ENCODE data around the gene GAS2L2.

GAS2L2 gene

GRCh38 chr17:35729405-35729833, 23.6 kb downstream of the GAS2L2 start:
- Histone ChIP-seq H3K27me3 (ENCODE audit: control insufficient read depth in 1 of 2, insufficient read depth in 2 of 2, low read length in 2 of 2) (no peaks in the 10 kb centered on the region), H3K4me3 (ENCODE audit: low read depth in 1 of 2, low read length in 2 of 2) (no peak overlapping the region), H3K9ac (ENCODE audit: low read depth in 1 of 2, low read length in 2 of 2) (no peak overlapping the region), H3K36me3 (ENCODE audit: control insufficient read depth in 1 of 2, insufficient read depth in 2 of 2, low read length in 2 of 2) (peaks cover 12 to 16% of the 10 kb centered on the region in 2 donors), H3K9me3 (ENCODE audit: control insufficient read depth in 1 of 2, low read length in 2 of 2) (no peaks in the 10 kb centered on the region), H3K27ac (ENCODE audit: low read depth, low read length) (no peak overlapping the region), H3K4me1 (ENCODE audit: control insufficient read depth in 1 of 2, insufficient read depth in 2 of 2, low read length in 2 of 2) (peaks cover 17 to 18% of the 10 kb centered on the region in 2 donors)

GRCh38 chr17:35728551-35728950, 24.5 kb downstream of the GAS2L2 start:
- H3K27ac ChIP-seq (ENCODE audit: low read depth, low read length), result no peak overlapping the region
- H3K9me3 ChIP-seq (ENCODE audit: control insufficient read depth in 1 of 2, low read length in 2 of 2), result no peaks in the 10 kb centered on the region
- H3K27me3 ChIP-seq (ENCODE audit: control insufficient read depth in 1 of 2, insufficient read depth in 2 of 2, low read length in 2 of 2), result no peaks in the 10 kb centered on the region
- no peak overlapping the region for H3K4me3 ChIP-seq (ENCODE audit: low read depth in 1 of 2, low read length in 2 of 2)
- peaks cover 20 to 25% of the 10 kb centered on the region in 2 donors for H3K36me3 ChIP-seq (ENCODE audit: control insufficient read depth in 1 of 2, insufficient read depth in 2 of 2, low read length in 2 of 2)
- no peak overlapping the region for H3K9ac ChIP-seq (ENCODE audit: low read depth in 1 of 2, low read length in 2 of 2)
- H3K4me1 ChIP-seq (ENCODE audit: control insufficient read depth in 1 of 2, insufficient read depth in 2 of 2, low read length in 2 of 2), result peaks cover 17 to 18% of the 10 kb centered on the region in 2 donors

GRCh38 chr17:35727635-35728034, 25.4 kb downstream of the GAS2L2 start:
- Histone ChIP-seq H3K9ac (ENCODE audit: low read depth in 1 of 2, low read length in 2 of 2) (no peak overlapping the region), H3K27me3 (ENCODE audit: control insufficient read depth in 1 of 2, insufficient read depth in 2 of 2, low read length in 2 of 2) (no peaks in the 10 kb centered on the region), H3K27ac (ENCODE audit: low read depth, low read length) (no peak overlapping the region), H3K36me3 (ENCODE audit: control insufficient read depth in 1 of 2, insufficient read depth in 2 of 2, low read length in 2 of 2) (peaks cover 25 to 33% of the 10 kb centered on the region in 2 donors), H3K4me1 (ENCODE audit: control insufficient read depth in 1 of 2, insufficient read depth in 2 of 2, low read length in 2 of 2) (peaks cover 17 to 18% of the 10 kb centered on the region in 2 donors), H3K4me3 (ENCODE audit: low read depth in 1 of 2, low read length in 2 of 2) (no peak overlapping the region), H3K9me3 (ENCODE audit: control insufficient read depth in 1 of 2, low read length in 2 of 2) (no peaks in the 10 kb centered on the region)

GRCh38 chr17:35726953-35727460, 26.0 kb downstream of the GAS2L2 start:
- H3K36me3 ChIP-seq (ENCODE audit: control insufficient read depth in 1 of 2, insufficient read depth in 2 of 2, low read length in 2 of 2), result peaks cover 25 to 33% of the 10 kb centered on the region in 2 donors
- no peaks in the 10 kb centered on the region for H3K9me3 ChIP-seq (ENCODE audit: control insufficient read depth in 1 of 2, low read length in 2 of 2)
- H3K27me3 ChIP-seq (ENCODE audit: control insufficient read depth in 1 of 2, insufficient read depth in 2 of 2, low read length in 2 of 2), result no peaks in the 10 kb centered on the region
- no peak overlapping the region for H3K27ac ChIP-seq (ENCODE audit: low read depth, low read length)
- H3K9ac ChIP-seq (ENCODE audit: low read depth in 1 of 2, low read length in 2 of 2), result no peak overlapping the region
- H3K4me3 ChIP-seq (ENCODE audit: low read depth in 1 of 2, low read length in 2 of 2), result no peak overlapping the region
- peaks cover 13 to 17% of the 10 kb centered on the region in 2 donors for H3K4me1 ChIP-seq (ENCODE audit: control insufficient read depth in 1 of 2, insufficient read depth in 2 of 2, low read length in 2 of 2)

- Histone ChIP-seq H3K4me1 (ENCODE audit: control insufficient read depth in 1 of 2, insufficient read depth in 2 of 2, low read length in 2 of 2) (peaks cover 12 to 16% of the 10 kb centered on the region in 2 donors), H3K27ac (ENCODE audit: low read depth, low read length) (no peak overlapping the region), H3K36me3 (ENCODE audit: control insufficient read depth in 1 of 2, insufficient read depth in 2 of 2, low read length in 2 of 2) (peaks cover 25 to 33% of the 10 kb centered on the region in 2 donors), H3K9me3 (ENCODE audit: control insufficient read depth in 1 of 2, low read length in 2 of 2) (no peaks in the 10 kb centered on the region), H3K27me3 (ENCODE audit: control insufficient read depth in 1 of 2, insufficient read depth in 2 of 2, low read length in 2 of 2) (no peaks in the 10 kb centered on the region), H3K9ac (ENCODE audit: low read depth in 1 of 2, low read length in 2 of 2) (no peak overlapping the region), H3K4me3 (ENCODE audit: low read depth in 1 of 2, low read length in 2 of 2) (no peak overlapping the region)
Measured at GRCh38 chr17:35726127-35726952, 26.7 kb downstream of the GAS2L2 start.

GRCh38 chr17:35725802-35726126, 27.3 kb downstream of the GAS2L2 start:
- peaks cover 25 to 35% of the 10 kb centered on the region in 2 donors for H3K36me3 ChIP-seq (ENCODE audit: control insufficient read depth in 1 of 2, insufficient read depth in 2 of 2, low read length in 2 of 2)
- H3K9me3 ChIP-seq (ENCODE audit: control insufficient read depth in 1 of 2, low read length in 2 of 2), result no peaks in the 10 kb centered on the region
- H3K27me3 ChIP-seq (ENCODE audit: control insufficient read depth in 1 of 2, insufficient read depth in 2 of 2, low read length in 2 of 2), result no peaks in the 10 kb centered on the region
- no peak overlapping the region for H3K9ac ChIP-seq (ENCODE audit: low read depth in 1 of 2, low read length in 2 of 2)
- H3K4me1 ChIP-seq (ENCODE audit: control insufficient read depth in 1 of 2, insufficient read depth in 2 of 2, low read length in 2 of 2), result peaks cover 7 to 11% of the 10 kb centered on the region in 2 donors
- H3K27ac ChIP-seq (ENCODE audit: low read depth, low read length), result no peak overlapping the region
- no peak overlapping the region for H3K4me3 ChIP-seq (ENCODE audit: low read depth in 1 of 2, low read length in 2 of 2)

- Histone ChIP-seq H3K4me3 (ENCODE audit: low read depth in 1 of 2, low read length in 2 of 2) (no peak overlapping the region), H3K27ac (ENCODE audit: low read depth, low read length) (no peak overlapping the region), H3K9me3 (ENCODE audit: control insufficient read depth in 1 of 2, low read length in 2 of 2) (no peaks in the 10 kb centered on the region), H3K9ac (ENCODE audit: low read depth in 1 of 2, low read length in 2 of 2) (no peak overlapping the region), H3K27me3 (ENCODE audit: control insufficient read depth in 1 of 2, insufficient read depth in 2 of 2, low read length in 2 of 2) (no peaks in the 10 kb centered on the region), H3K4me1 (ENCODE audit: control insufficient read depth in 1 of 2, insufficient read depth in 2 of 2, low read length in 2 of 2) (peaks cover 7 to 10% of the 10 kb centered on the region in 2 donors), H3K36me3 (ENCODE audit: control insufficient read depth in 1 of 2, insufficient read depth in 2 of 2, low read length in 2 of 2) (peaks cover 25 to 38% of the 10 kb centered on the region in 2 donors)
Measured at GRCh38 chr17:35725058-35725457, 28.0 kb downstream of the GAS2L2 start.

- Histone ChIP-seq H3K27me3 (ENCODE audit: control insufficient read depth in 1 of 2, insufficient read depth in 2 of 2, low read length in 2 of 2) (no peaks in the 10 kb centered on the region), H3K9me3 (ENCODE audit: control insufficient read depth in 1 of 2, low read length in 2 of 2) (no peaks in the 10 kb centered on the region), H3K4me3 (ENCODE audit: low read depth in 1 of 2, low read length in 2 of 2) (no peak overlapping the region), H3K36me3 (ENCODE audit: control insufficient read depth in 1 of 2, insufficient read depth in 2 of 2, low read length in 2 of 2) (peaks cover 25 to 42% of the 10 kb centered on the region in 2 donors), H3K4me1 (ENCODE audit: control insufficient read depth in 1 of 2, insufficient read depth in 2 of 2, low read length in 2 of 2) (peaks cover 7 to 10% of the 10 kb centered on the region in 2 donors), H3K27ac (ENCODE audit: low read depth, low read length) (no peak overlapping the region), H3K9ac (ENCODE audit: low read depth in 1 of 2, low read length in 2 of 2) (no peak overlapping the region)
Measured at GRCh38 chr17:35723735-35724134, 29.3 kb downstream of the GAS2L2 start.

GRCh38 chr17:35717475-35717874, 35.6 kb downstream of the GAS2L2 start:
- Histone ChIP-seq H3K4me3 (ENCODE audit: low read depth in 1 of 2, low read length in 2 of 2) (no peak overlapping the region), H3K27me3 (ENCODE audit: control insufficient read depth in 1 of 2, insufficient read depth in 2 of 2, low read length in 2 of 2) (no peaks in the 10 kb centered on the region), H3K9me3 (ENCODE audit: control insufficient read depth in 1 of 2, low read length in 2 of 2) (no peaks in the 10 kb centered on the region), H3K36me3 (ENCODE audit: control insufficient read depth in 1 of 2, insufficient read depth in 2 of 2, low read length in 2 of 2) (peaks cover 10 to 57% of the 10 kb centered on the region in 2 donors), H3K9ac (ENCODE audit: low read depth in 1 of 2, low read length in 2 of 2) (no peak overlapping the region), H3K4me1 (ENCODE audit: control insufficient read depth in 1 of 2, insufficient read depth in 2 of 2, low read length in 2 of 2) (peaks cover 11 to 12% of the 10 kb centered on the region in 2 donors), H3K27ac (ENCODE audit: low read depth, low read length) (no peak overlapping the region)

- Histone ChIP-seq H3K27me3 (ENCODE audit: control insufficient read depth in 1 of 2, insufficient read depth in 2 of 2, low read length in 2 of 2) (no peaks in the 10 kb centered on the region), H3K4me1 (ENCODE audit: control insufficient read depth in 1 of 2, insufficient read depth in 2 of 2, low read length in 2 of 2) (peaks cover 12% of the 10 kb centered on the region in 2 donors), H3K9me3 (ENCODE audit: control insufficient read depth in 1 of 2, low read length in 2 of 2) (no peaks in the 10 kb centered on the region), H3K36me3 (ENCODE audit: control insufficient read depth in 1 of 2, insufficient read depth in 2 of 2, low read length in 2 of 2) (peaks cover 10 to 57% of the 10 kb centered on the region in 2 donors), H3K4me3 (ENCODE audit: low read depth in 1 of 2, low read length in 2 of 2) (no peak overlapping the region), H3K9ac (ENCODE audit: low read depth in 1 of 2, low read length in 2 of 2) (no peak overlapping the region), H3K27ac (ENCODE audit: low read depth, low read length) (no peak overlapping the region)
Measured at GRCh38 chr17:35716897-35717465, 36.1 kb downstream of the GAS2L2 start.

Data from duodenal mucosa (tissue), 2 donors.